A204.1 (cell line): ENCODE measurements around the gene SAMD8.
"Not testable (repeated sequence)": the region's sequence is repeated elsewhere in the genome, so short reads cannot be mapped to it uniquely, and the experiment has no call there.

ENCODE experiments used
- FAIRE-seq: peaks from 2 replicates; lab custom pipeline; 2012; peaks lifted over from hg19 to GRCh38; lab: Jason Lieb, UNC

The SAMD8 gene

GRCh38 chr10:75143353-75143752 lies 31.9 kb downstream of the SAMD8 start:
- FAIRE-seq = no peak

- FAIRE-seq = no peak
Measured at GRCh38 chr10:75145590-75145989, 34.1 kb downstream of the SAMD8 start.

- no peak for FAIRE-seq
Measured at GRCh38 chr10:75146780-75147179, 35.3 kb downstream of the SAMD8 start.

- FAIRE-seq = no peak
Measured at GRCh38 chr10:75150656-75151055, 39.2 kb downstream of the SAMD8 start.

GRCh38 chr10:75159519-75159918 lies 48.1 kb downstream of the SAMD8 start:
- FAIRE-seq = no peak

- no peak for FAIRE-seq
Measured at GRCh38 chr10:75165684-75166622, 54.5 kb downstream of the SAMD8 start.

GRCh38 chr10:75166623-75166972 lies 55.1 kb downstream of the SAMD8 start:
- no peak for FAIRE-seq

- FAIRE-seq = no peak
Measured at GRCh38 chr10:75168275-75168674, 56.8 kb downstream of the SAMD8 start.

- FAIRE-seq = peak; percentile 47
Measured at GRCh38 chr10:75170215-75170614, 58.8 kb downstream of the SAMD8 start.

- FAIRE-seq = no peak
Measured at GRCh38 chr10:75175046-75175445, 63.6 kb downstream of the SAMD8 start.

- no peak for FAIRE-seq
Measured at GRCh38 chr10:75176046-75176445, 64.6 kb downstream of the SAMD8 start.

- no peak for FAIRE-seq
Measured at GRCh38 chr10:75176736-75177135, 65.3 kb downstream of the SAMD8 start.

GRCh38 chr10:75179657-75180177 lies 68.3 kb downstream of the SAMD8 start:
- no peak for FAIRE-seq

GRCh38 chr10:75180592-75180991 lies 69.1 kb downstream of the SAMD8 start:
- no peak for FAIRE-seq

- FAIRE-seq = no peak
Measured at GRCh38 chr10:75181073-75181472, 69.6 kb downstream of the SAMD8 start.

- FAIRE-seq = no peak
Measured at GRCh38 chr10:75186310-75186709, 74.9 kb downstream of the SAMD8 start.

- FAIRE-seq = peak; percentile 23
Measured at GRCh38 chr10:75187961-75188426, 76.5 kb downstream of the SAMD8 start.

- not testable (repeated sequence) for FAIRE-seq
Measured at GRCh38 chr10:75188522-75188921, 77.1 kb downstream of the SAMD8 start.

GRCh38 chr10:75189266-75190096 lies 78.0 kb downstream of the SAMD8 start:
- no peak for FAIRE-seq

- FAIRE-seq = no peak
Measured at GRCh38 chr10:75191821-75192568, 80.5 kb downstream of the SAMD8 start.

- FAIRE-seq = not testable (repeated sequence)
Measured at GRCh38 chr10:75194625-75195024, 83.2 kb downstream of the SAMD8 start.
